AG04450 (cell line): Measurements from ENCODE around the gene SCGB3A1. TPM values are rescaled to one million over a fixed set of nuclear protein-coding genes. Genes with fewer than 3 reads are reported as not detected.

Source experiments
- CTCF ChIA-PET: fragments of 300-600, 350-600 bp; formaldehyde crosslinking; extraction: SDS; loops from one replicate; lab custom pipeline; 2022; ENCODE audit warnings: antibody characterized with exemption, inconsistent platforms; lab: Charles Lee
- POLR2A ChIA-PET: fragments of 350-600 bp; formaldehyde crosslinking; extraction: SDS; loops from one replicate; lab custom pipeline; 2021; ENCODE audit warnings: antibody characterized with exemption, inconsistent platforms; lab: Yijun Ruan, JAX
- DNase-seq: peaks from one replicate; pipeline ENCODE4 v3.0.0-alpha.2; 2011; ENCODE audit warnings: low read depth, low spot score
- H3K27ac ChIP-seq: one replicate; pipeline ENCODE4 v1.5.1; 2012; ENCODE audit warnings: low read depth, low read length, control low read depth
- H3K27me3 ChIP-seq: one replicate; pipeline ENCODE4 v1.6.0; 2012; ENCODE audit warnings: low read length; ENCODE audit not compliant: control insufficient read depth, insufficient read depth
- H3K4me3 ChIP-seq: 2 replicates; pipeline ENCODE4 v1.5.1; 2011; ENCODE audit warnings: mild to moderate bottlenecking, low read depth, low read length, control low read depth
- H3K9me3 ChIP-seq: 2 replicates; pipeline ENCODE4 v1.5.1; 2012; ENCODE audit warnings: low read length; ENCODE audit not compliant: control insufficient read depth, insufficient read depth
- CTCF ChIP-seq: IDR thresholded peaks from 2 replicates; pipeline ENCODE4 v1.5.1; 2011; ENCODE audit warnings: low read depth, low read length, control low read depth, inconsistent platforms
- polyA plus RNA-seq: library from polyadenylated mRNA; depleted of rRNA; stranded (reverse); fragments of >200 nt; gene quantifications from 2 replicates; pipeline ENCODE4 v1.2.3, GENCODE V29; 2011

SCGB3A1 gene
- polyA plus RNA-seq, 1 experiment, result not detected

- CTCF ChIA-PET, result no interaction called here
- no peak for TF ChIP-seq CTCF
- peaks cover 4% of the 10 kb centered on the region for H3K27me3 ChIP-seq
- H3K4me3 ChIP-seq, result no peak overlapping the region
- POLR2A ChIA-PET, result no interaction called here
- H3K9me3 ChIP-seq, result peaks cover 18% of the 10 kb centered on the region; the same call in 1 of the 2 replicates
- no peak for DNase-seq
- no peak overlapping the region for H3K27ac ChIP-seq
Observed at GRCh38 chr5:180628211-180628610, 36.9 kb upstream of the SCGB3A1 start.

- Histone ChIP-seq H3K27me3 (peaks cover 4% of the 10 kb centered on the region), H3K27ac (no peak overlapping the region), H3K4me3 (no peak overlapping the region), H3K9me3 (peaks cover 18% of the 10 kb centered on the region; the same call in 1 of the 2 replicates)
- ChIA-PET CTCF (no interaction called here), POLR2A (no interaction called here)
- DNase-seq, result no peak
- no peak for TF ChIP-seq CTCF
Observed at GRCh38 chr5:180627386-180628120, 36.3 kb upstream of the SCGB3A1 start.

- H3K27ac ChIP-seq, result no peak overlapping the region
- H3K4me3 ChIP-seq, result no peak overlapping the region
- no peak for TF ChIP-seq CTCF
- CTCF ChIA-PET, result no interaction called here
- DNase-seq, result no peak
- peaks cover 14% of the 10 kb centered on the region; the same call in 1 of the 2 replicates for H3K9me3 ChIP-seq
- POLR2A ChIA-PET, result no interaction called here
- H3K27me3 ChIP-seq, result peaks cover 4% of the 10 kb centered on the region
Observed at GRCh38 chr5:180626661-180627385, 35.5 kb upstream of the SCGB3A1 start.

GRCh38 chr5:180625791-180626660 lies 34.7 kb upstream of the SCGB3A1 start:
- ChIA-PET POLR2A (no interaction called here), CTCF (no interaction called here)
- Histone ChIP-seq H3K9me3 (peaks cover 15% of the 10 kb centered on the region; the same call in 1 of the 2 replicates), H3K27ac (no peak overlapping the region), H3K4me3 (no peak overlapping the region), H3K27me3 (peaks cover 4% of the 10 kb centered on the region)
- no peak for DNase-seq
- no peak for TF ChIP-seq CTCF
